Smooth muscle cell of the coronary artery (primary cell): ENCODE data around the gene NDUFA12. TPM values are rescaled to one million over a fixed set of nuclear protein-coding genes. Genes with fewer than 3 reads are reported as not detected.

Source experiments
- total RNA-seq: library from RNA; depleted of rRNA; stranded (reverse); fragments of >200 nt; gene quantifications from 2 replicates; pipeline ENCODE4 v1.2.3, GENCODE V29; 2014; ENCODE audit warnings: low replicate concordance

Gene NDUFA12
- total RNA-seq: 93.7 and 104 TPM in 2 replicates

DNA sequence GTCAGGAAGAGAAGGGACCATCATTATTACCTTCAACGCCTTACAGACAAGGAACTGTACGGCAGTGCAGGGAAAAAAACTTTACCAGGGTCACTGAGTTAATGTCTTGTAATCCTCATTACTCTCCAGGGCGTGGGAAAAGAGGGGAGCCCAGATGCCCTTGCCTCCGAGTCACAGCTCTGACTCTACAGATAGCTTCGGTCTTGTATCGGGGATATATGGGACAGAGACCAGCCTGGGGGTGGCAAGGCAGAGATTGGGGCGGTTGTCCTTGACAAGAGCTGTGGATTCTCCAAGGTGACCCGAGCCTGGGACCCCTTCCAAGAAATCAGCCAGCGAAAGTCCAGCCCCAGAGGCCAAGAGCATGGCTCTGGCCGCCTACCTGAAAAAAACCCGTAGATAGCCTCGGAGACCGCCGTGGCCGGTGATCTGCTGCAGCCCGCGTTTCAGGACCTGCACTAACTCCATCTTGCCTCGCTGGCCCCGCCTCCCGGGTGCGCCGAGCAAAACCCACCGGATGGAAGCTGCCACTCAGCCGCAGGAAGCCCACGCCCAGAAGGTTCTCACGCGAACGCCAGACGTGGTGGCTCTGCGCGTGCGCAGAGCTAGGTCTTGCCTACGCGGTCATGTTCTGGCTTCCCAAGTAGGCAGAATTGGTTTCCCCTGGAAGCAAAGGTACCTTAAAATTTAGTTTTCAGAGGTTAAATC, at the start of gene NDUFA12:
Gene NDUFA12 (minus strand): TSS at position 485 of the 708 bp plus-strand sequence. CDS start 17 bp downstream, at position 468.

Other genes with a start within 250 kb of the NDUFA12 start
- gene NR2C1, start 69.9 kb upstream of the NDUFA12 start, total RNA-seq: 7.5 and 14.4 TPM in 2 replicates
- 2.6 and 26.9 TPM in 2 replicates for gene FGD6, start 213.8 kb upstream of the NDUFA12 start, total RNA-seq
- 33.3 and 87.9 TPM in 2 replicates for gene VEZT, start 214.1 kb upstream of the NDUFA12 start, total RNA-seq